WI38 (cell line): ENCODE data around the gene HHIP.

Experiments
- H3K4me3 ChIP-seq: 2 replicates; pipeline ENCODE4 v1.5.1; 2011; ENCODE audit warnings: low read depth, mild to moderate bottlenecking, control low read depth, low read length
- TF ChIP-seq, protein P1 (sequence below): IDR thresholded peaks from 2 replicates; pipeline ENCODE4 v1.5.1; 2012; ENCODE audit warnings: low read depth, mild to moderate bottlenecking, control low read depth, low read length

HHIP gene

DNA sequence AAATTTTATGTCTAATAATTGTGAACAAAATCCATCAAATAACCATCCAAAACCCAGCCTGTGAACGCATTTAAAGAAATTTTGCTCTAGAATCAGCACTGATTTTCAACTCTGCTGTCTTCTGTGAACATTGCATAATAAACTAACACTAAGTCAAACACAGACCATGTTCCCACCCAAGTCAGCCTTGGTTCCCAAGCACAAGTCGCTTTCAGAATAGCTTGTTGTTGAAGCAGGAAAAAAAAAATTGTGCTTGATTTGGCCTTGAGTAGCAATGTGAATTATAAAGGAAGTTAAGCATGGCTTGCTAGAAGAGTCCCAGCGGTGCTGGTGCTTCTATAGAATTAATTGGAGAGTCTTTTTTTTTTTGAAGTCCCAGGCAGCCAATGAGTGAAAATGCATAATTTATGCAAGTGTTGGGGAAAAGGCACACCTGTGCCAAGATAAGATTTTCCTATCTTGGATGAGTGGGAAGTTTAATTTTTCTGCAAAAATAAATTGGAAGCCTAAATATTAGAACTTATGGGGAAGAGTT lies 42.1 kb downstream of the HHIP start:
- no peak overlapping the region for H3K4me3 ChIP-seq
- TF ChIP-seq, protein P1, sequence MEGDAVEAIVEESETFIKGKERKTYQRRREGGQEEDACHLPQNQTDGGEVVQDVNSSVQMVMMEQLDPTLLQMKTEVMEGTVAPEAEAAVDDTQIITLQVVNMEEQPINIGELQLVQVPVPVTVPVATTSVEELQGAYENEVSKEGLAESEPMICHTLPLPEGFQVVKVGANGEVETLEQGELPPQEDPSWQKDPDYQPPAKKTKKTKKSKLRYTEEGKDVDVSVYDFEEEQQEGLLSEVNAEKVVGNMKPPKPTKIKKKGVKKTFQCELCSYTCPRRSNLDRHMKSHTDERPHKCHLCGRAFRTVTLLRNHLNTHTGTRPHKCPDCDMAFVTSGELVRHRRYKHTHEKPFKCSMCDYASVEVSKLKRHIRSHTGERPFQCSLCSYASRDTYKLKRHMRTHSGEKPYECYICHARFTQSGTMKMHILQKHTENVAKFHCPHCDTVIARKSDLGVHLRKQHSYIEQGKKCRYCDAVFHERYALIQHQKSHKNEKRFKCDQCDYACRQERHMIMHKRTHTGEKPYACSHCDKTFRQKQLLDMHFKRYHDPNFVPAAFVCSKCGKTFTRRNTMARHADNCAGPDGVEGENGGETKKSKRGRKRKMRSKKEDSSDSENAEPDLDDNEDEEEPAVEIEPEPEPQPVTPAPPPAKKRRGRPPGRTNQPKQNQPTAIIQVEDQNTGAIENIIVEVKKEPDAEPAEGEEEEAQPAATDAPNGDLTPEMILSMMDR: no peak

DNA sequence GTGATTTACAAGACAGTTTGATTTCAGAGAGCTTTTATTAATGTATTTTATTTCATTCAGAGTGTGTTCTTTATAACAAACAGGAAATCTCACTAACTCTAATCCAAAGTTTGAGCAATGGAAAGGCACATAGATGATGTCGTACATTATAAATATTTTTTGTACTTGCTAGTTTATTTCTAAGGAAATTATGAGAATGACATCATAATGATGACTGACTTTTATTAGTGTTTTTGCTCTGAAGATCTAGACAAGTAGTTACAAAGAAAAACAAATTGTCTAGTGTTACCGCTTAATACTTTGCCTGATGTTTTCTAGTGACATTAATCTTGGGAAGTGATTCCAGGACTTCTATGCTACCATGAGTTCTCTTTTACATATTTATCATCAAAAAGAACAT lies 43.2 kb downstream of the HHIP start:
- no peak overlapping the region for H3K4me3 ChIP-seq
- TF ChIP-seq, protein P1: no peak

DNA sequence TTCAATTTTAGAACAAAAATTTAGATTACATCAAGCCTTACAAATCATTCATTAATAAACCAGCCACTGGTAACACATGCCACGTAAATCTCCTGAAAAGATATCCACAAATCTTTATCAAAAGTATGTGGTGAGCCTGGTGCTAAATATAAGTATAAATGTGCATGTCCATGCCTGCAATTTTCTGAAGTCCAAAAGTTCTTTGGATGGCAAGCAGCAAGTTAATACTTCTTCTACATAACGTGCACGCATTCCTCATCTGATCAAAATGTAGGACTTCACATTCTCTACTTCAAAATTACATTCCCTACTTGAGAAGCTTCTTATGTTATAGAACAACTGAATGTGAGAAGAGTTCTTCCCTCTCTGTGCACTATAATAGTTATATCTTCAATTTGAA lies 49.8 kb downstream of the HHIP start:
- TF ChIP-seq, protein P1: no peak
- H3K4me3 ChIP-seq: no peak overlapping the region

DNA sequence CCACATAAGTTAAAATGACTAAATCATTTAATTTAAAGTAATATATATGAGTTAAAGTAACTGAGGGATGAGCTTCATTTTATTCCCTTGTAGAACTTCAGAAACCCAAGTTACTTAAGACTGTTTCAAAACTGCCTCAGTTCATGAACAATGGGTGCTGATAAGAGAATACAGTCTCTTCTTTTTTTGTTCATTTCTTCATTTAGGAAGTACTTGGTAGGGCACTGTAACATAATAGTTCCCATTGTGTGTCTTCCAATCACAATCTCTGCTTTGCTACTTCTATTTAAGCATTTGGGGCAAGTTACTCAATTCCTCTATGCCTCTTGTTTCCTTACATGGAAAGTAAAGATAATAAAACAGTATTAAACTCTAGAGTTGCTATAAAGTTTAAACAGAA lies 50.4 kb downstream of the HHIP start:
- H3K4me3 ChIP-seq: no peak overlapping the region
- TF ChIP-seq, protein P1: no peak

- TF ChIP-seq, protein P1: no peak
- no peak overlapping the region for H3K4me3 ChIP-seq
Observed at GRCh38 chr4:144699565-144699964, 53.6 kb downstream of the HHIP start.

GRCh38 chr4:144701683-144702233 lies 55.8 kb downstream of the HHIP start:
- TF ChIP-seq, protein P1: no peak
- H3K4me3 ChIP-seq: no peak overlapping the region

- no peak overlapping the region for H3K4me3 ChIP-seq
- TF ChIP-seq, protein P1: no peak
Observed at GRCh38 chr4:144703494-144703893, 57.5 kb downstream of the HHIP start.
